GM10248 (cell line): Measurements from ENCODE around the gene DHCR7.

Source experiments
- CTCF ChIA-PET: fragments of 300-600 bp; sonication (Branson Sonifier 250); formaldehyde crosslinking; extraction: SDS; loops from one replicate; lab custom pipeline; 2021; ENCODE audit warnings: antibody characterized with exemption; lab: Yijun Ruan, JAX
- POLR2A ChIA-PET: fragments of 350-650 bp; sonication (Branson Sonifier 250); formaldehyde crosslinking; extraction: SDS; loops from one replicate; lab custom pipeline; 2020; ENCODE audit warnings: antibody characterized with exemption; lab: Yijun Ruan, JAX
- DNase-seq: peaks from one replicate; pipeline ENCODE4 v3.0.0; 2012; ENCODE audit errors: extremely low spot score
- CTCF ChIP-seq: IDR thresholded peaks from 2 replicates; pipeline ENCODE4 v1.5.1; 2012; ENCODE audit warnings: mild to moderate bottlenecking, low read depth; ENCODE audit errors: extremely low read depth, missing control alignments, control extremely low read depth

DHCR7 gene

GRCh38 chr11:71432761-71433647 is 15.2 kb downstream of the DHCR7 start:
- no peak for TF ChIP-seq CTCF
- DNase-seq: no peak
- ChIA-PET CTCF (interaction anchor here (1.3 to 1.7 kb wide), 2 partner anchors 10 to 12 kb away, joined by 5 to 6 read pairs; no protein-coding TSS in a partner anchor), POLR2A (no interaction called here)

- CTCF ChIA-PET: no interaction called here
- POLR2A ChIA-PET: no interaction called here
Observed at GRCh38 chr11:71431271-71431670, 16.9 kb downstream of the DHCR7 start.

GRCh38 chr11:71430166-71430565 is 18.0 kb downstream of the DHCR7 start:
- ChIA-PET CTCF (interaction anchor here (1.0 to 1.4 kb wide), 2 partner anchors 9 to 133 kb away, joined by 3 to 4 read pairs; no protein-coding TSS in a partner anchor), POLR2A (no interaction called here)
- TF ChIP-seq CTCF: no peak
- DNase-seq: no peak

More at GRCh38 chr11:71431271-71431670, 16.9 kb downstream of the DHCR7 start:
- no peak for TF ChIP-seq CTCF
- DNase-seq: no peak

GRCh38 chr11:71429701-71430100 is 18.5 kb downstream of the DHCR7 start:
- DNase-seq: no peak
- CTCF ChIA-PET: interaction anchor here (1.4 kb wide), 1 partner anchor 8 kb away, joined by 4 read pairs; no protein-coding TSS in a partner anchor
- POLR2A ChIA-PET: no interaction called here
- TF ChIP-seq CTCF: no peak

- DNase-seq: no peak
- ChIA-PET POLR2A (no interaction called here), CTCF (no interaction called here)
- TF ChIP-seq CTCF: no peak
Observed at GRCh38 chr11:71428861-71429435, 19.2 kb downstream of the DHCR7 start.

- TF ChIP-seq CTCF: no peak
- ChIA-PET CTCF (interaction anchor here (1.2 to 1.3 kb wide), 2 partner anchors 10 to 11 kb away, joined by 4 to 5 read pairs; no protein-coding TSS in a partner anchor), POLR2A (no interaction called here)
- no peak for DNase-seq
Observed at GRCh38 chr11:71426413-71426812, 21.8 kb downstream of the DHCR7 start.
